IMR-90 (cell line): ENCODE data around the gene BCL2L11. TPM values are rescaled to one million over a fixed set of nuclear protein-coding genes. Genes with fewer than 3 reads are reported as not detected.

ENCODE experiments used
- ATAC-seq: fragments of 200-7000 bp; cut with Tn5 transposase; 2 replicates; pipeline ENCODE4 v1.9.1; 2020; ENCODE audit warnings: low read depth, mild to moderate bottlenecking, moderate library complexity
- BruUV-seq: library from RNA; stranded (reverse); fragments of 400-500 nt; replicated peaks from 2 replicates; lab custom pipeline; 2021; lab: Mats Ljungman, UMichigan
- CTCF ChIA-PET: fragments of 300-600 bp; formaldehyde crosslinking; extraction: SDS; loops from one replicate; lab custom pipeline; 2021; ENCODE audit warnings: antibody characterized with exemption; lab: Yijun Ruan, JAX
- POLR2A ChIA-PET: fragments of 300-600 bp; sonication (Branson Sonifier 250); formaldehyde crosslinking; loops from one replicate; lab custom pipeline; 2022; ENCODE audit warnings: antibody characterized with exemption; ENCODE audit not compliant: unreplicated experiment; lab: Charles Lee
- DNase-seq: peaks from one replicate; pipeline ENCODE4 v3.0.0; 2013
- H2AFZ ChIP-seq: replicated peaks from 2 replicates; pipeline ENCODE3; 2013; ENCODE audit warnings: low read length, mild to moderate bottlenecking; ENCODE audit not compliant: poor library complexity
- H2AK5ac ChIP-seq: 2 replicates; pipeline ENCODE4 v1.6.1; 2013; ENCODE audit warnings: low read depth, low read length, inconsistent platforms
- H2AK9ac ChIP-seq: replicated peaks from 2 replicates; pipeline ENCODE3; 2013; ENCODE audit warnings: mild to moderate bottlenecking, low read depth, low read length, moderate library complexity; ENCODE audit not compliant: poor library complexity
- H2BK120ac ChIP-seq: 2 replicates; pipeline ENCODE4 v1.6.1; 2013; ENCODE audit warnings: low read depth, low read length, inconsistent platforms
- H2BK15ac ChIP-seq: 3 replicates; pipeline ENCODE4 v1.6.1; 2013; ENCODE audit warnings: low read depth, low read length, inconsistent platforms
- H2BK20ac ChIP-seq: 2 replicates; pipeline ENCODE4 v1.6.1; 2013; ENCODE audit warnings: low read depth, mild to moderate bottlenecking, inconsistent platforms, low read length, moderate library complexity
- H2BK5ac ChIP-seq: 2 replicates; pipeline ENCODE4 v1.6.1; 2013; ENCODE audit warnings: mild to moderate bottlenecking, low read depth, low read length, inconsistent platforms; ENCODE audit not compliant: poor library complexity, severe bottlenecking
- H3K14ac ChIP-seq: replicated peaks from 2 replicates; pipeline ENCODE4 v1.6.1; 2013; ENCODE audit warnings: low read depth, low read length, inconsistent platforms
- H3K18ac ChIP-seq: 2 replicates; pipeline ENCODE4 v1.6.1; 2013; ENCODE audit warnings: low read depth, low read length, control low read depth
- H3K23ac ChIP-seq: 2 replicates; pipeline ENCODE4 v1.6.1; 2013; ENCODE audit warnings: low read depth, low read length, inconsistent platforms
- H3K27ac ChIP-seq: 2 replicates; pipeline ENCODE4 v1.5.1; 2013; ENCODE audit warnings: mild to moderate bottlenecking, control low read depth, low read length; ENCODE audit not compliant: insufficient read depth
- H3K27me3 ChIP-seq: 2 replicates; pipeline ENCODE4 v1.6.1; 2013; ENCODE audit warnings: low read length; ENCODE audit not compliant: control insufficient read depth, insufficient read depth
- H3K36me3 ChIP-seq: 2 replicates; pipeline ENCODE4 v1.6.1; 2013; ENCODE audit warnings: low read length, mixed read lengths; ENCODE audit not compliant: control insufficient read depth, insufficient read depth
- H3K4ac ChIP-seq: 2 replicates; pipeline ENCODE4 v1.6.1; 2013; ENCODE audit warnings: low read depth, low read length, inconsistent platforms
- H3K4me1 ChIP-seq: 2 replicates; pipeline ENCODE4 v1.6.1; 2013; ENCODE audit warnings: low read length, mixed read lengths; ENCODE audit not compliant: control insufficient read depth, insufficient read depth
- H3K4me2 ChIP-seq: 2 replicates; pipeline ENCODE4 v1.6.1; 2013; ENCODE audit warnings: low read depth, mild to moderate bottlenecking, control low read depth, low read length, moderate library complexity
- H3K4me3 ChIP-seq: 2 replicates; pipeline ENCODE4 v1.5.1; 2013; ENCODE audit warnings: low read depth, mild to moderate bottlenecking, control low read depth, low read length, moderate library complexity; ENCODE audit not compliant: insufficient read depth
- H3K56ac ChIP-seq: 2 replicates; pipeline ENCODE4 v1.6.1; 2013; ENCODE audit warnings: low read length, inconsistent platforms; ENCODE audit not compliant: insufficient read depth; ENCODE audit errors: extremely low read depth
- H3K79me1 ChIP-seq, 2 experiments: 2 replicates each; pipeline ENCODE4 v1.6.1; 2013; ENCODE audit warnings: low read length in 2 of 2, inconsistent platforms in 1 of 2, low read depth in 1 of 2
- H3K9ac ChIP-seq: 2 replicates; pipeline ENCODE4 v1.6.1; 2013; ENCODE audit warnings: low read depth, low read length, control low read depth
- H3K9me1 ChIP-seq: 2 replicates; pipeline ENCODE4 v1.6.1; 2013; ENCODE audit warnings: low read length, inconsistent platforms; ENCODE audit not compliant: insufficient read depth
- H3K9me3 ChIP-seq: 2 replicates; pipeline ENCODE4 v1.6.1; 2013; ENCODE audit warnings: low read length; ENCODE audit not compliant: control insufficient read depth, insufficient read depth
- H4K20me1 ChIP-seq: 2 replicates; pipeline ENCODE4 v1.6.1; 2013; ENCODE audit warnings: low read length, inconsistent platforms; ENCODE audit not compliant: insufficient read depth
- H4K5ac ChIP-seq: 2 replicates; pipeline ENCODE4 v1.6.1; 2013; ENCODE audit warnings: mild to moderate bottlenecking, low read depth, low read length, control low read depth
- H4K8ac ChIP-seq, 2 experiments: 2 replicates each; pipeline ENCODE4 v1.6.1; 2013; ENCODE audit warnings: low read depth in 2 of 2, low read length in 2 of 2, control low read depth in 1 of 2, inconsistent platforms in 1 of 2
- H4K91ac ChIP-seq: 2 replicates; pipeline ENCODE4 v1.6.1; 2013; ENCODE audit warnings: low read depth, low read length, inconsistent platforms; ENCODE audit not compliant: insufficient read depth
- BHLHE40 ChIP-seq: fragments of 150-350 bp; IDR thresholded peaks from 2 replicates; pipeline ENCODE4 v1.6.1; 2016; ENCODE audit warnings: mild to moderate bottlenecking, low read depth, low read length
- CHD1 ChIP-seq: IDR thresholded peaks from 2 replicates; pipeline ENCODE4 v1.6.1; 2012; ENCODE audit warnings: low read depth, low read length, improper control_type of control experiment
- MAFK ChIP-seq: IDR thresholded peaks from 2 replicates; pipeline ENCODE4 v1.6.1; 2012; ENCODE audit warnings: low read depth, low read length, improper control_type of control experiment
- MAZ ChIP-seq: IDR thresholded peaks from 2 replicates; pipeline ENCODE4 v1.6.1; 2012; ENCODE audit warnings: low read depth, mild to moderate bottlenecking, low read length, improper control_type of control experiment, moderate library complexity, borderline replicate concordance
- MXI1 ChIP-seq: IDR thresholded peaks from 2 replicates; pipeline ENCODE4 v1.6.1; 2012; ENCODE audit warnings: low read depth, mild to moderate bottlenecking, low read length, moderate library complexity, borderline replicate concordance
- NFE2L2 ChIP-seq: fragments of 150-350 bp; IDR thresholded peaks from 2 replicates; pipeline ENCODE4 v1.6.1; 2016; ENCODE audit warnings: low read depth, mild to moderate bottlenecking, low read length
- POLR2A ChIP-seq: IDR thresholded peaks from 2 replicates; pipeline ENCODE4 v1.6.1; 2012; ENCODE audit warnings: mild to moderate bottlenecking, low read depth, low read length
- RAD21 ChIP-seq: IDR thresholded peaks from 2 replicates; pipeline ENCODE4 v1.6.1; 2012; ENCODE audit warnings: low read length, improper control_type of control experiment
- RFX5 ChIP-seq: IDR thresholded peaks from 2 replicates; pipeline ENCODE4 v1.8.0; 2012; ENCODE audit warnings: low read depth, mild to moderate bottlenecking, low read length, moderate library complexity
- SMC3 ChIP-seq: fragments of 150-350 bp; IDR thresholded peaks from 2 replicates; pipeline ENCODE4 v1.6.1; 2016; ENCODE audit warnings: low read depth, mild to moderate bottlenecking, antibody characterized with exemption, low read length, moderate library complexity
- WGBS, 2 experiments: methylation state at CpG; one replicate each; pipeline versions ENCODE4 v1.1.5 to v1.1.7; 2013; ENCODE audit warnings: missing lambda C conversion rate in 2 of 2; ENCODE audit not compliant: insufficient read length in 1 of 2; ENCODE audit errors: extremely low coverage in 2 of 2; 5-methylcytosine and 5-hydroxymethylcytosine counted together
- dilution Hi-C: fragments of 300-500 bp; cut with HindIII; formaldehyde crosslinking; loops from one replicate; pipeline ENCODE4 v1.14.3; 2018; ENCODE audit warnings: low sequenced_read_pairs; ENCODE audit not compliant: unreplicated experiment
- in situ Hi-C: fragments of 300-500 bp; cut with MboI; formaldehyde crosslinking; loops from 3 replicates; pipeline ENCODE4 v1.14.3; 2019; ENCODE audit warnings: low sequenced_read_pairs, inconsistent platforms, mixed read lengths
- intact Hi-C: fragments of 100-400 bp; cut with micrococcal nuclease; formaldehyde crosslinking; loops from 2 replicates; pipeline ENCODE4 v1.10.0; 2022
- polyA plus RNA-seq, 3 experiments: library from polyadenylated mRNA; depleted of rRNA; stranded (reverse); fragments of >200 nt; gene quantifications; 2 replicates each; pipeline ENCODE4 v1.2.3, GENCODE V29; 2012; ENCODE audit warnings: low replicate concordance in 1 of 3
- total RNA-seq: library from RNA; depleted of rRNA; stranded (reverse); fragments of >200 nt; gene quantifications from 2 replicates; pipeline ENCODE4 v1.2.3, GENCODE V29; 2012
- TF ChIP-seq, protein P1 (sequence below): fragments of 150-350 bp; IDR thresholded peaks from 2 replicates; pipeline ENCODE4 v1.6.1; 2016; ENCODE audit warnings: low read depth, mild to moderate bottlenecking, low read length, moderate library complexity, borderline replicate concordance
- TF ChIP-seq, protein P2 (sequence below): fragments of 150-350 bp; IDR thresholded peaks from 2 replicates; pipeline ENCODE4 v1.6.1; 2017; ENCODE audit warnings: mild to moderate bottlenecking, antibody characterized with exemption, low read length, low read depth
- TF ChIP-seq, protein P3 (sequence below): conservative IDR thresholded peaks from 2 replicates; pipeline ENCODE4 v1.5.1; 2012; ENCODE audit warnings: mild to moderate bottlenecking, low read depth, low read length, improper control_type of control experiment

BCL2L11 gene
- total and polyA plus RNA-seq, 2 of the 4 experiments (the other 2 are of a cell fraction): 1.1 to 1.7 TPM

DNA sequence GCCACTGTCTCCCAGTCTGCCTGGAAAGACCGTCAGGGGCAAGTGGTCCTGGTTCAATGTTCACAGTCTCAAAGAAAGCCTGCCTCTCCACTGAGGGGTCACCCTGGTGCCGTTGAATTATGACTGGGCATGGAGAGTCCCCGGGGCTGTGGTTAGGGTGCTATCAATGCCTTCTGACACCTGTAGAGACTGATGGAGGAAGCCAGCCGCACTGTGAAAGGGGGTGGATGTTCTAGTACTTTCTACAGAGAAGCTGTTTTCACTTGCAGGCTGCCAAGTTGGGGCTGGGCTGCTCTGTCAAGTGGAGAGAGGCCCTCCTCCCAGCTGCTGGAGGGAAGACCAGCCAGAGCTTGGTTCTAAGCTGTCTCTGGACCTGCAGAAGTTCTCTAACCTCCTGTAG, 80.5 kb downstream of the BCL2L11 start:
- Histone ChIP-seq H3K27ac (no peak overlapping the region), H3K27me3 (no peaks in the 10 kb centered on the region), H2BK120ac (no peak overlapping the region), H3K36me3 (peaks cover 1% of the 10 kb centered on the region; the same call in 1 of the 2 replicates), H2BK5ac (no peak overlapping the region), H3K79me1 (peaks cover 3 to 6% of the 10 kb centered on the region in 2 experiments; a peak in 2 of 4 replicates), H3K23ac (no peak overlapping the region), H3K4me2 (no peak overlapping the region), H2AK5ac (no peak overlapping the region), H3K18ac (no peak overlapping the region), H4K8ac (no peak overlapping the region), H3K9me1 (peaks cover 6% of the 10 kb centered on the region), H2AFZ (no peak overlapping the region), H3K14ac (no peak overlapping the region), H2AK9ac (no peak overlapping the region), H3K9me3 (no peaks in the 10 kb centered on the region), H3K4me1 (peaks cover 2% of the 10 kb centered on the region; the same call in 1 of the 2 replicates), H3K9ac (no peak overlapping the region), H2BK15ac (no peak overlapping the region), H4K20me1 (peaks cover 10% of the 10 kb centered on the region), H3K4me3 (no peak overlapping the region), H4K5ac (no peak overlapping the region), H3K4ac (no peak overlapping the region; the same call in 1 of the 2 replicates), H4K91ac (no peak overlapping the region), H3K56ac (no peak overlapping the region), H2BK20ac (no peak overlapping the region)
- BruUV-seq: no TSS peak
- TF ChIP-seq SMC3: no peak
- TF ChIP-seq, protein P1, sequence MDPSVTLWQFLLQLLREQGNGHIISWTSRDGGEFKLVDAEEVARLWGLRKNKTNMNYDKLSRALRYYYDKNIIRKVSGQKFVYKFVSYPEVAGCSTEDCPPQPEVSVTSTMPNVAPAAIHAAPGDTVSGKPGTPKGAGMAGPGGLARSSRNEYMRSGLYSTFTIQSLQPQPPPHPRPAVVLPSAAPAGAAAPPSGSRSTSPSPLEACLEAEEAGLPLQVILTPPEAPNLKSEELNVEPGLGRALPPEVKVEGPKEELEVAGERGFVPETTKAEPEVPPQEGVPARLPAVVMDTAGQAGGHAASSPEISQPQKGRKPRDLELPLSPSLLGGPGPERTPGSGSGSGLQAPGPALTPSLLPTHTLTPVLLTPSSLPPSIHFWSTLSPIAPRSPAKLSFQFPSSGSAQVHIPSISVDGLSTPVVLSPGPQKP: no peak
- TF ChIP-seq MAFK: no peak
- TF ChIP-seq, protein P2, sequence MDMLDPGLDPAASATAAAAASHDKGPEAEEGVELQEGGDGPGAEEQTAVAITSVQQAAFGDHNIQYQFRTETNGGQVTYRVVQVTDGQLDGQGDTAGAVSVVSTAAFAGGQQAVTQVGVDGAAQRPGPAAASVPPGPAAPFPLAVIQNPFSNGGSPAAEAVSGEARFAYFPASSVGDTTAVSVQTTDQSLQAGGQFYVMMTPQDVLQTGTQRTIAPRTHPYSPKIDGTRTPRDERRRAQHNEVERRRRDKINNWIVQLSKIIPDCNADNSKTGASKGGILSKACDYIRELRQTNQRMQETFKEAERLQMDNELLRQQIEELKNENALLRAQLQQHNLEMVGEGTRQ: no peak
- no peak for TF ChIP-seq RFX5
- TF ChIP-seq MAZ: no peak
- TF ChIP-seq, protein P3, sequence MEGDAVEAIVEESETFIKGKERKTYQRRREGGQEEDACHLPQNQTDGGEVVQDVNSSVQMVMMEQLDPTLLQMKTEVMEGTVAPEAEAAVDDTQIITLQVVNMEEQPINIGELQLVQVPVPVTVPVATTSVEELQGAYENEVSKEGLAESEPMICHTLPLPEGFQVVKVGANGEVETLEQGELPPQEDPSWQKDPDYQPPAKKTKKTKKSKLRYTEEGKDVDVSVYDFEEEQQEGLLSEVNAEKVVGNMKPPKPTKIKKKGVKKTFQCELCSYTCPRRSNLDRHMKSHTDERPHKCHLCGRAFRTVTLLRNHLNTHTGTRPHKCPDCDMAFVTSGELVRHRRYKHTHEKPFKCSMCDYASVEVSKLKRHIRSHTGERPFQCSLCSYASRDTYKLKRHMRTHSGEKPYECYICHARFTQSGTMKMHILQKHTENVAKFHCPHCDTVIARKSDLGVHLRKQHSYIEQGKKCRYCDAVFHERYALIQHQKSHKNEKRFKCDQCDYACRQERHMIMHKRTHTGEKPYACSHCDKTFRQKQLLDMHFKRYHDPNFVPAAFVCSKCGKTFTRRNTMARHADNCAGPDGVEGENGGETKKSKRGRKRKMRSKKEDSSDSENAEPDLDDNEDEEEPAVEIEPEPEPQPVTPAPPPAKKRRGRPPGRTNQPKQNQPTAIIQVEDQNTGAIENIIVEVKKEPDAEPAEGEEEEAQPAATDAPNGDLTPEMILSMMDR: no peak
- no peak for TF ChIP-seq MXI1
- no peak for TF ChIP-seq POLR2A
- TF ChIP-seq CHD1: no peak
- TF ChIP-seq RAD21: no peak
- no peak for TF ChIP-seq NFE2L2
- no peak for TF ChIP-seq BHLHE40
- DNase-seq (no peak), ATAC-seq (no peak)
- POLR2A ChIA-PET: no interaction called here
- in situ Hi-C loops (no loop called here), intact Hi-C loops (no loop called here), dilution Hi-C loops (no loop called here)
- CTCF ChIA-PET: no interaction called here
- WGBS, 2 experiments: no CpG with 5 or more reads among the region's 4 CpGs
